NCI-H446 (cell line): ENCODE data around the gene ELMOD3.
"Not testable (repeated sequence)": the region's sequence is repeated elsewhere in the genome, so short reads cannot be mapped to it uniquely, and the experiment has no call there.

Experiments
- DNase-seq, 2 experiments: peaks; one replicate each; lab custom pipeline; 2025; lab: John Stamatoyannopoulos, UW

Gene ELMOD3

DNA sequence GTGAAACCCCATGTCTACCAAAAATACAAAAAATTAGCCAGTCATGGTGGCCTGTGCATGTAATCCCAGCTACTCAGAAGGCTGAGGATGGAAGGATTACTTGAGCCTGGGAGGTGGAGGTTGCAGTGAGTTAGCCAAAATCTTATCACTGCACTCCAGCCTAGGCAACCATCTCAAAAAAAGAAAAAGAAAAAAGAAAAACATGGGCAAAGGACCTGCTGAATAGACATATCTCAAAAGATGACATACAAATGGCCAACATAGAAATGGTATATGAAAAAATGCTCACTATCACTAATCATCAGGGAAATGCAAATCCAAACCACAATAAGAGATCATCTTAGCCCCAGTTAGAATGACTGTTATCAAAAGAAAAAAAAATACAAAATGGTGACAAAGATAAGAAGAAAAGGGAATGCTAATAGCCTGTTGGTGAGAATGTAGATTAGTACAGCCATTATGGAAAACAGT lies 25.4 kb upstream of the ELMOD3 start:
- no peak for DNase-seq

DNA sequence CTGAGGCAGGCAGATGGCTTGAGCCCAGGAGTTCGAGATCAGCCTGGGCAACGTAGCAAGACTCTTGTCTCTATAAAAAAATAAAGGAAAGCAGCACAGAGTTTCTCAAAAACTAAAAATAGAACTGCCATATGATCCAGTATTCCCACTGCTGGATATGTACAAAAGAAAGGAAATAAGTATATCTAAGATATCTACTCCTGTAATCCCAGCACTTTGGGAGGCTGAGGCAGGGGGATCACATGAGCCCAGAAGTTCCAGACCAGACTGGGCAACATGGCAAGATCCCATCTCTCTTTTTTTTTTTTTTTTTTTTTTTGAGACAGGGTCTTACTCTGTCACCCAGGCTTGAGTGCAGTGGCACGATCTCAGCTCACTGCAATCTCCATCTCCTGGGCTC lies 24.9 kb upstream of the ELMOD3 start:
- not testable (repeated sequence) for DNase-seq

DNA sequence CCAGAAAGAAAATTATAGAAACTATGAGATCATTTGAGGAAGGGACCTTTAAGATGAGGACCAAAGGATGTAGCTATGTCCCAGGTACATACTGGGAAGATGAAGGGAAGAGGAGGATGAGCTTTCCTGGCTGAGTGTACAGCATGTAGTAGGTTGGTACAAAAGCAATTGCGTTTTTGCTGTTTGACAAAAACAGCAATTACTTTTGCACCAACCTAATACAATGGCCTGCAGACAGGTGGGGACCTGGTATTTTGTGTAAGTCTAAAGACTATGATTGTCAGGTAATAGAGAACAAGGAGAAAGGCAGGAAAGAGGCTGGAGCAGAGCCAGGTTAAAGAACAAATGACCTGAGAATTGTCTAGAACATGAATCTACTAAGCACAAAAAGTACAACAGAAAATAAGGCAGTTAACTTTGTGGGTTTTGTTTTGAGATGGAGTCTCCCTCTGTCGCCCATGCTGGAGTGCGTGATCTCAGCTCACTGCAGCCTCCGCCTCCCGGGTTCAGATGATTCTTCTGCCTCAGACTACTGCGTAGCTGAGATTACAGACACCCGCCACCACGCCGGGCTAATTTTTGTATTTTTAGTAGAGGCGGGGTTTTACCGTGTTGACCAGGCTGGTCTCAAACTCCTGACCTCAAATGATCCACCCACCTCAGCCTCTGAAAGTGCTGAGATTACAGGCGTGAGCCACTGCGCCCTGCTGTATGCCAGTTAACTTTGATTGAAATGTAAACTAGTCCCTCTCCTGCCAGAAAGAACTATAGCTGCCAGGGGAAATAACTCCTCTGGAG lies 23.5 kb upstream of the ELMOD3 start:
- DNase-seq, result no peak

DNA sequence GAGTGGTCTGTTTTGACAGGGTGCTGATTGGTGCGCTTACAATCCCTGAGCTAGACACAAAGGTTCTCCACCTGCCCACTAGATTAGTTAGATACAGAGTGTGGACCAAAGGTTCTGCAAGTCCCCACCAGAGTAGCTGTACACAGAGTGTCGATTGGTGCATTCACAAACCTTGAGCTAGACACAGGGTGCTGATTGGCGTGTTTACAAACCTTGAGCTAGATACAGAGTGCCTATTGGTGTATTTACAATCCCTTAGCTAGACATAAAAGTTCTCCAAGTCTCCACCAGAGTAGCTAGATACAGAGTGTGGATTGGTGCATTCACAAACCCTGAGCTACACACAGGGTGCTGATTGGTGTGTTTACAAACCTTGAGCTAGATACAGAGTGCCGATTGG lies 20.7 kb upstream of the ELMOD3 start:
- not testable (repeated sequence) for DNase-seq

DNA sequence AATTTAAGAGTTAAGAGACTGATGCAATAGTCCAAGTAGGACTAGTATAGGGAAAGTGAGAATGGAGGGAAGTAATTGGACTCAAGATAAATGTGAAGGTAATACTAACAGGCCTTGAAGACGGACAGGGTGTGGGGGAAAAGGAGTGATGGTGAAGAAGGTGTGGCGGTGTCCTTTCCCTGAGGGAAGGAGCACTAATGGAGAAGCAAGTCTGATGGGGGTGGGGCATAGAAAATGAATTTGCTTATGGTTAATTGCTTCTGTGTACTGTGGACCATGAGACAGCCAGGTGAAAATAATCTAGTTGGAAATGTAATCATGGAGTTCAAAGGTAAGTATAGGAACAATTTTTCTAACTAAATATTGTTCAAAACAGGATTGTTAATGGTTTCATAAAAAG lies 19.6 kb upstream of the ELMOD3 start:
- DNase-seq, result no peak

DNA sequence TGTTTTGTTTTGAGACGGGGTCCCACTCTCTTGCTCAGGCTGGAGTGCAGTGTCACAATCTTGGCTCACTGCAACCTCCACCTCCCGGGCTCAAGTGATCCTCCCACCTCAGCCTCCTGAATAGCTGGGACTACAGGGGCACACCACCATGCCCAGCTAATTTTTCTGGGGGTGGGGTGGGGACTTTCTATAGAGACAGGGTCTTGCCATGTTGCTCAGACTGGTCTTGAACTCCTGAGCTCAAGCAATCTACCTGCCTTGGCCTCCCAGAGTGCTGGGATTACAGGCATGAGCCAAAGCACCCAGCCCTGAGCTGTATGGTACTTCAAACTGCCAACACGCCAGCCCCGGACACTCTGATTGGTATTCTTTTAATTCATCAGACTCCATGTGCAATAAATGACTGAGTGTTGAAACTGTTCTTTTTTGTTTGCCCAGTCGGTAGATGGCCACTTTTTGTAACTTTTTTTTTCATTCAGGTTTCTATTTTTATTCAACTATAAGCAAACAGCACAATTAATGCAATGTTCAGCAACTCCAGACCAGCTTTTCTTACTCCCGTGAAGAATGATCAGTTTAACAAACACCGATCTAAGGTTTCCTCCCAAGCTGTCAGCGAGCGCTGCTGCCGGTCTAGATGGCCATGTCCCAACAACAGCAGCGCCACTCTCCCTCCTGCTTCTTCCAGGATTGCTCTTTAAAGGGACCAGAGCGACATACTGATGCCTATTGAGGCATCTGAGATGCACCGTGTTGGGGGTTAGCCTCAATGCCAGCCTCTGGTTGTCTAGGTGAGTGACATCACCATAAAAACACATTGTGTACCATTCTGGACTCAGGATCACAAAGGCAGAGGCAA lies 14.3 kb upstream of the ELMOD3 start:
- no peak for DNase-seq

DNA sequence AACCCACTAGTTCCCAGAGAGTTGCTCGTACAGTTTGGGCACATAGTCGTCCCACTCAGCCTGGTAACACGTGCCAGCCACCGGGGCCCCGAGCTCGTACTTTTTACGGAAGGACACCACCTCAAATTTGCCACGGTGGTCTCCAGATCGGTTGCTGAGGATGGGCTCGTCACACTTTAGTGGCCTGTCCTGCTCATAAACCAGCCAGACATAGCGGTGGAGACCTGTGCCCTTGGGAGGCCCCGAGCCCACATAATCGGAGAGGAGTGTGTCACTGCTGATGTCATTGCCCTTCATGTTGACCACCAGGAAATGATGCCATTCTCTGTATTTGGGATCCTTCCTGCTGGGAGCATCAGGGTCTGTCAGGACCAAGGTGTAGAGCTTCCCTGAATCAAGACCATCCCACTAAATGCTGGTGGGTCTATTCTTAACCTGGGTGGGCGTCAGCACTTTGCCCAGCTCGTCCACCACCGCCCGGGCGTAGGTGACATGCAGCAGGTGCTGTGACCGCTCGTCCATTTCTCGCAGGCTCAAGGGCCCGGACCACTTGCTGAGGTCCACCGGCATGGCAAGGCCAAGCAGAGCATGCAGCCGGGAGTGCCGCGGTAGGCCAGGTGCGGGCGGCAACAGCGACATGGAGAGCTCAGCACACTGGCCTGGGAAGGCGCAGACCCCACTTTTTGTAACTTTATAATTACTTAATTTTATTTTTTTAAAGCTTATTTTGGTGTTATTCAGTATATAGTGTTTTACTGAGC lies 13.1 kb upstream of the ELMOD3 start:
- DNase-seq, result no peak

DNA sequence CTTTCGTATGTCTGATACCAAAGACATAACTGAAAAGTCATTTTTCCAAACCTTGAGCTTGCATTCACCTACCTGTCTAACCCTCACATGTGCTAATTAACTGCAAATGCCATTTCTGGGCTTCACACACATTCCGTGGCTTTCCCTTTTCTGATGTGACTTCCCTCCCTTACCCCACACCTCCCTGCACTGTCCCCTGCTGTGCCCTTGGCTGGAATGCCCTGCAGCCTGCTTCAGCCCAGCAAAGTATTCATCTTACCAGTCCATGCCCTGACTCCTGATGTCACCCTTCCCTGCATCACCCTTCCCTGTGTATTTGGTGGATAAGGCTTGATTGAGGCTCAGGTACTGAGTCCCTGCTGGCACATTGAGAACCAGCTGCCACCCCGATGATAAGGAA lies 12.4 kb upstream of the ELMOD3 start:
- DNase-seq, result no peak

DNA sequence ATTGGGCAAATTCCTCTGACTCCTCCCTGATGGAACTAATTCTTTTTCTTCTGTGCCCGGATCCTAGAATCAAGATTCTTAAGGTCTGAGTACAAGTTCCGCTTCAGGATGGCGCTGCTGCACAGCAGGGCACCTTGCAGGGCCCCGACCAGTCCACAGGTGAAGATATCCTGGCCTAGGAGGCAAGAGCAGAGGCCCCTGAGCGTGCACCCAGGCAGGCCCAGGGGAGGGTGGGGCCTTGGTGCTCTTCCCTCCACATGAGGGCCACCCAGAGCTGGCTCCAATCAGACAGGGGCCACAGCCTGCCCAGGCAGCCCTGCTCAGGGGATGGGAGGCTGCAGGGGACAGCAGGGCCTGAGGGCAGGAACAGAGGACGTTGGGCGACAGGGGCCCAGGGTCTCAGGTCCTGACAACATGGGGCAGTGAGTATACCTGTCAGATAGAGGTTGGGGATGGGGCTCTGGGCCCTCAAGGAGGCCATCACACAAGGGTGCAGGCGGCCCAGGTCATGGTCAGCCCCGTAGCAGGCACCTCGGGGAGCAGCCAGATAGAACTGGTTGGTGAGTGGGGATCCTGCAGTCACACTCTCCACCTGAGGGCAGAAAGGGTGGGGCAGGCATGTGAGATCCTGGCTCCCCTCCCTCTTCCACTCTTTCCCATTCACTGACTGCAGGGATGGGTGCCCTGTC lies 11.2 kb upstream of the ELMOD3 start:
- not testable (repeated sequence) for DNase-seq

DNA sequence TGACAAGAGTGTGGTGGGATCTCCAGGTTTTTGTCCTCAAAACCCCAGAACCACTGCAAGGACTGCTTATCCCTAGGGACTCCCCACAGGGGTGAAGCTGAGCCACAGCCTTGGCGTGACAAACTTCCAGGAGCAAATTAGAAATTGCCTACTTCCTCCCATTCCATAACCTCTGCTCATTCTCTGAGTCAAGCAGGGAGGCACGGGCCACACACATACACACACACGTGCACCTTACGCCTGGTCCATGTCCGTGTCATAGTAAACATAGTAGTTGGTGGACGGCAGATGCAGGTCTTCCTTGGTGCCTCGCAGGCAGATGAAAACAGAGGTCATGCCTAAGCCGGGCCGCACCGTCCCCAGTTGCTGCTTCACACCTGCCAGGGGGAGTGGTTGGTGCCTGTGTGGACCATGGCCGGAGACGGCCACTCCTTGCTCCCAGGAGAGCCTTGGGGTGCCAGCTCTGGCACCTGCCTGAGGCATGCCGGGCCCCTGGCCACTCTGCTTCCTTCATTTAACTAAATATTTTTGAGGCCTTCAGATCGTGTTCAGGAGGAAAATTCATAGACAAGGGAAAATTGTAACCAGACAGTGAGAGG lies 10.1 kb upstream of the ELMOD3 start:
- DNase-seq, result no peak

DNA sequence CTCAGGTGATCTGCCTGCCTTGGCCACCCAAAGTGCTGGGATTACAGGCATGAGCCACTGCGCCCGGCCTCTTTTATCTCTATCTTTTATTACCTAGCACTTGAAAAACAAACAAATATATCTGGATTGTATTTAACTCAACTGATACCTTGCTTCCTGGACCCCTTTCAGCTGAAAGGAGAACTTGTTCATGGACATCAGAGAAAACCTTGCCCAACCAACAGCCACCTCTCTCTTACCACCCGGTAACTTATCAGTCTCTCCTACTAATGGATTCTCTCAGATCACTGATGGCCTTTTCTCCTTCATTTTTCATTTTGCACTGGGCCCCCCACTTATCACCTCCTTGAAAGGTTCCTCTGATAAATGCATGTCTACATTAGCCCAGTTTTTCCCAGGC lies 7.0 kb upstream of the ELMOD3 start:
- DNase-seq, result no peak

DNA sequence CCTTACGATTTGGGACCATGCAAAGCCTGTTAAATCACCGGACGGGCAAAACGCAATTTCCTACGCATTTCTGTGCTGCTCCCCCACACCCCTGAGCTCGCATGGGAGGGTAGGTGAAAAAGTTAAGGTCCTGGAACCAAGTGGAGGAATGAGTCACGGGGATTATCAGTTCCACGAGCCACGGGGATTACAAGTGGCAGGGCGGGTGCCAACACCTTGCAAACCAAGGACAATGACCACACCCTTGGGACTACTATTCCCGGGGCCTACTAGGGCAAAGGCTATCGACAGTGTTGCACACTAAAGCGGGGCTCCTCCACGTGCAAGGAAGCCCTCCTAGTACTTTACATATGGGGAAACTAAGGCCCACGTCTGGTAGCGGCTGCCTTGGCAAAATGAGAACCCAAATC lies 688 bp upstream of the ELMOD3 start:
- DNase-seq, result peak in 1 of 2 experiments; percentile 40

DNA sequence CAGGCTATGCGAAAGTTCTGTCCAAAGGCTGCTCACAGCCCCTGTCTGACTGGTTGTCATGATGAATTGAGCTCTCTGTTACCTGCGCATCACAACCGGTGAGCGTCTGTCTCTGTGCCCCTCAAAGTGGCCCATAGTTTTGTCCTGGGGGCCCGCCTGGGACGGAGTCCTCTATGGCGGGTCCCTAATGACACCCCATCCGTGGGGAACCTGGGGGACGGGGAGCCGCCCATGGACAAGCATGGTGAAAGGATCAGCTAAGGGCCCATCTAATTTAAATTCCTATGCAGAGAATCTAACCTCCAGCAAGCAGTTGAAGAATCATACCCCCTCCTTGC lies 473 bp downstream of the ELMOD3 start:
- DNase-seq, result no peak

DNA sequence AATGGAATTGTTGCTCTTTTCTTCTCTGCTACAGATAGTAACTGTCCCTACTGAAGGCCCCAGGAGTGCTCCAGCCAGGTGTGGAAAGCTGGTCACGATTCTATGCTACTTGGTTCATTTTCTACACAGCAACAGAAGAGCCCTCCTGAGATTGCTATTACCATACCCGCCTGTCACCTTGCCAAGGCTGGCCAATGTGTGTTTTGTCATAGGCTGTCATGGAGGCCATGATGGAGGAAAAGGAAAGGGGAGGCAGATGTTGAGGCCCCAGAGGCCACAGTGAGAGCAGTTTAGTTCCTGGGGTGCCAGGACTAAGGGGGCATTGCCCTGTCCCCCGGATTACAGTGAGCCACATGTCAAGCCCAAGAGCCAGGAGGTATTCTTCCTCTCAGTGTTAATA lies 952 bp downstream of the ELMOD3 start:
- no peak for DNase-seq

DNA sequence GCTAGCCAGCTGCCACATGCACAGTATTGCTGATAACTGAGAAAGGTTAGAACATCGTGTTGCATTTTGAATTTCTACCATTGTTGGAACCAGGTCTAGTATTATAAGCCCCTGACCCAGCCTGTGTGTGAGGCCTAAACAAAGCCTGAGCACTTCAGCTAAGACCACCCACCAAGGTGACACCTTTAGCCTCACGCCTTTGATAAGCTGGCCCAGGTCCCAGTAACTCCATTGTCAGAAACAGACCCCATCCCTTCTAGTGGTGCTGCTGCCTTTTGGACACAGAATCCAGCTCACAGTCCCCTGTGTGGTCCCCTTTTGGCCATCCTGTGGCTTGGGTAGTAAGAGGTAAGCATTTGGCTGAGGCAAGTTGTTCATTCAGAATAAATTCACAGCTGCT lies 1.6 kb downstream of the ELMOD3 start:
- DNase-seq, result no peak

DNA sequence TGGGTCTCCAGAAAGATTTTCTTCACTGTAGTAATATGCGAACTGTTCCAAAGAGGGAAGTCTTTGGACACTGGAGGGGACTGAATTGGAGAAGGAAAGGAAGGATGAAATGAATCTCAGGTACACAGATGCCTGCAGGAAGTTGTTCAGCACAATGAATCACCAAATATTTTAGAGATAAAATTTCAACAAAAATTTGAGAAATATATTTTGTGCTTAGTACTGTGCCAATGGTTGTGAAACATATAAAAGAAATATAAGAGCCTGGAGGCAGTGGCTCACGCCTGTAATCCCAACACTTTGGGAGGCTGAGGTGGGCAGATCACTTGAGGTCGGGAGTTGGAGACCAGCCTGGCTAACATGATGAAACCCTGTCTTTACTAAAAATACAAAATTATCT lies 3.2 kb downstream of the ELMOD3 start:
- DNase-seq, result no peak

DNA sequence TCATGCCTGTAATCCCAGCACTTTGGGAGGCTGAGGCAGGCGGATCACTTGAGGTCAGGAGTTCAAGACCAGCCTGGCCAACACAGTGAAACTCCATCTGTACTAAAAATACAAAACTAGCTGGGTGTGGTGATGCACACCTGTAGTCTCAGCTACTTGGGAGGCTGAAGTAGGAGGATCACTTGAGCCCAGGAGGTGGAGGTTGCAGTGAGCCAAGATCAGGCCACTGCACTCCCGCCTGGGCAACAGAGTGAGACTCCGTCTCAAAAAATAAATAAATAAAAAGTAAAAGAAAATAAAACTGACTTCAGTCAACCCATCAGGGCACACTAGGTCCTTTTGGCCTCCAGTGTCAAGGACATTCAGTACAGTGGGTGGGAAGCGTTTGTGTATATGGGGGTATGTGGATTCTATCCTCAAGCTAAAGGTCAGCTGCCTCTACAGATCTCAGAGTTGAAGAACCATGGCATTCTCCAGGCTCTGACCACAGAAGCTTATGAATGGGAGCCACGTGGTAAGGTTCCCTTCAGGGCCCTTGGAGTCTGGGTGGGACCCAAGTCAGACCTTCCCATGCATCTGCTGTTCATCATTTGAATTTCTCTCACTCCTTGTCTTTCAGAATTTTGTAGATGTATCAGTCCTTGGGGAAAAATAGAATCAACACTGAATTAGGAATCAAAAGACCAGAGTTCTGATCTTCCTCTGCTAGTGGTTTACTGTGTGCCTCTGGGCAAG lies 8.3 kb downstream of the ELMOD3 start:
- DNase-seq, result not testable (repeated sequence)

DNA sequence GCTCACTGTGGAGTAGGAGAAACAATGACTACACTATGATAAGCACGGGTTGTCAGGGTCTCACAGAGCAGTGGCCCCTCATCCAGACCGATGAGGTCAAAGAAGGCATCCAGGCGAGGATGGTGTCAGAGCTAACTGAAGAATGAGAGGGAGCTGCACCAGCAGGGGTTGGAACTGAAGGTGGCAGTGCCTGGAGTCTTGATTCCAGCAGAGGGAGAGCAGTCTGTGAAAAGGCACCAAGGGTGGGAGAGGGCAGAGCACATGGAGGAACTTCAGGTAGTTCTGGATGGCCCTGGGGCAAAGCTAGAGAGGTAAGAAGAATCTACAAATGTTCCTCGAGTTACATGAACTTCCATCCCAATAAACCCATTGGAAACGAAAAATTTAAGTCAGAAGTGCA lies 12.6 kb downstream of the ELMOD3 start:
- DNase-seq, result no peak

DNA sequence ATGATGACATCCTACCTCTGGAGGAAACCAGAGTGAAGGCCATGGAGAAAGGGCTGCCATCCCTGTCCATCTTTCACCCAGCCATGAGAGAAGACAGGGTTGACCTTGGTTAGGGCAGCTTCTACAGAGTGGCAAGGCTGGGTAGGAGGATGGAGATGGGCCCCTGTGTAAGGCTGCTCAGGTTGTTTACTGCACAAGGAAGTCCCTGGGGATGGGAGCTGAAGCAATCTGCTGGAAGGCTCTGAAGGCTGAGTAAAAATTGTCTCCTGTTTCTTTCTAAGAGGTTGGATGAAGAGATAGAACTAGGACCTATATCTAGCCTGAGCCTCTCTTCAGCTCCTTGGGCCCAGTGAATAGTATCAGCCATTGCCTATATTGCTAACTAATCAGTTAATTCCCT lies 14.4 kb downstream of the ELMOD3 start:
- no peak for DNase-seq

DNA sequence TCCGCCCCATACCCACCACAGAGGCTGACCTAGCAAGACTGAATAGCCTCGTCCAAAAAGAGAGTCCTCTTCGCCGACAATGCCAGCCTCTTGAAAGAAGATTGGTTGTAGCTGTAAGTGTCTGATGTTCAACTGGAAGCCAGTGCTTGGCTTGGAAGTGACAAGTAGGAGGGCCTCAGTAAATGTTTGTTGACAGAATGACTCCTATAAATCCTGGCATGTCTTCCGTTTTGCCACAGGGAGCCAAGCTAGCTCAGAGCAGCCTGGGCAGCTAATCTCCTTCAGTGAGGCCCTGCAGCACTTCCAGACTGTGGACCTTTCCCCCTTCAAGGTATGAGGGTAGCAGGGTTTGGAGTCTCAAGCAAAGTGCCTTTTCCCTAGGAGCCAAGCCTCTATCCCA lies 14.9 kb downstream of the ELMOD3 start:
- peak in 1 of 2 experiments; percentile 15 for DNase-seq

DNA sequence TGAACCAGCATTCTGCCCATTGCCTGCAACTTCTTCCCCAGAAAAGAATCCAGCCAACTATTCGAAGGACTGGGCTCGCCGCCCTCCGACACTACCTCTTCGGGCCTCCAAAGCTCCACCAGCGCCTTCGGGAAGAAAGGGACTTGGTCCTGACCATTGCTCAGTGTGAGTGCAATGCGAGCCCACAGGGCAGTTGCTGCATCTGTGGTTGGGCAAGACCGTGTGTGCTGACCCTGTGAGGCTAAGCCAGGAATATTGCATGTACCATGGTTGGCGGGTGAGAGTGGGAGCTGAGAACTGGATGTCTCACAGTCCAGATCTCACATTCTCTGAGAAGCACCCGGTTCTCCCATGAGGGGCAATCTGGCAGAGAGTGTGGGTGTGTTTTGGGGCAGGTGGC lies 16.5 kb downstream of the ELMOD3 start:
- no peak for DNase-seq
